Heart left ventricle (tissue), 13 donors: ENCODE measurements around the gene PIGZ.

ENCODE experiments used
- CTCF ChIP-seq, 12 donors: fragments of 200-600 bp; sonication (generic) in 4 of 12; IDR thresholded peaks; one replicate each; pipeline versions ENCODE4 v1.5.0 to v1.8.0; 2018 to 2022; ENCODE audit warnings: antibody characterized with exemption in 12 of 12, mild to moderate bottlenecking in 5 of 12
- POLR2A ChIP-seq, 2 donors: fragments of 450-650 bp; IDR thresholded peaks; one replicate each; pipeline ENCODE4 v1.6.1; 2017; ENCODE audit warnings: antibody characterized with exemption in 2 of 2, mild to moderate bottlenecking in 2 of 2, moderate library complexity in 2 of 2
- donor health status: ischemic (EF 13 %, LVEDD 7.1; RV severe dilation, severe dysfunction).
- donor health status: DM: no; HTN: yes; CAD: no.
- donor health status: DM: no; HTN: no; CAD: no.
- donor health status: ischemic (EF 25% LVEDD 6.9; RV normal size, moderate dysfunction).
- donor health status: ischemic (EF 25% LVEDD 5.7; RV mildly dilated, moderate dysfunction).
- donor health status: ischemic (EF 35%, LVEDD 5.7; RV mildly dilated, moderate dysfunction).
- donor health status: nonischemic (EF 11% LVEDD 7.7; RV severe dilation, severe dysfunction).
- donor health status: DM: yes; HTN: yes; CAD: no.
- donor health status: PGD.
- donor health status: ischemic (EF 29% LVEDD 5.4; RV normal size, mild dysfunction).
- donor health status: nonischemic (EF 23%, LVEDD 6.1; RV moderate dilation, normal function).

DNA sequence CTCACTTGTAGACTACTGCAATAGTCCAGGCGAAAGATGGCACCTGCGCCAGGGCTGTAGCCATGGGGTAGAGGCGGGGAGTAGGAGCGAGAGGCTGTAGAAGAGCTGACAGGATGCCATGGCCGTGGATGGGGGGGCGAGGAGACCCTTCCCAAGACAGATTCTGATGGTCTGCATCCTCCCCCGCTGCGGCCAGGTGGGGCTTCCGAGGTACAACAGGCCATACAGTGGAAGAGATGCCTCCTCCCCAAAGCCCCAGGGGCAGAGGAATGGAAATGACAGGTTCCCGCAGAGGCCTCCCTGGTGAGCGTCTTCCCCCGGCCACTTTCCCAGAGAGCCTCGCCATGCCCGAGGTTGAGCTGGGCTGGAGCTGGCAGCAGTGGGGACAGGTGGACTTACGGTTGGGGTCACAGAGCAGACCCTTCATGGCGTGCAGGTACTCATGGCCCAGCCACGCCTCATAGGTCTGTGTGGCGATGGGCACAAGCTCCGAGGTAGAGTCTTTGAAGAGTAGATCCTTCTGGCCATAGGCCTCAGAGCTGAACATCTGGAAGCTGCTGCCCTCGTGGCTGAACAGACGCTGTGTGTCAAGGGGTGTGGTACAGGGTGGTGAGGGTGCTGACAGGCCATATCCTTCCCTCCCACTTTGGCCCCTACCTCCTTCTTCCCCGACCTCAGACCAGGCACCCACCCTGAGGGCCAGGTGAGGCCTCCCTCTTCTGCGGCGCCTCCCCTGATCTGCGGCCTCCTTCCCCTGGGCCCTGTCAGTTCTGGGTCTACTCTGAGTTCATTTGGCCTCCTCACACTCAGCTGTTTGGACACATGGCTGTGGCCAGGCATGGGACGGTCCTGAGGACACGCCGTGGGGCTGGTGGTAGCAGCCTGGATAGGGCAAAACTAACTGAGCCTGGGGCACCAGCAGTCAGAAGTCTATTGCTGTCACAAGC lies 47.4 kb upstream of the PIGZ start:
- TF ChIP-seq CTCF (IDR thresholded peaks at IDR 0.05), result no peak
- no peak for TF ChIP-seq POLR2A (IDR thresholded peaks at IDR 0.05)
